Iris pigment epithelial cell (primary cell): Measurements from ENCODE around the gene ARL4A.
A peak's percentile ranks its signal among the peaks of the same experiment; 100 is the strongest.
"Not testable (repeated sequence)": the region's sequence is repeated elsewhere in the genome, so short reads cannot be mapped to it uniquely, and the experiment has no call there.

Source experiments
- DNase-seq: peaks from one replicate; pipeline ENCODE4 v3.0.0-alpha.2; 2011; ENCODE audit warnings: low read depth

ARL4A gene, protein sequence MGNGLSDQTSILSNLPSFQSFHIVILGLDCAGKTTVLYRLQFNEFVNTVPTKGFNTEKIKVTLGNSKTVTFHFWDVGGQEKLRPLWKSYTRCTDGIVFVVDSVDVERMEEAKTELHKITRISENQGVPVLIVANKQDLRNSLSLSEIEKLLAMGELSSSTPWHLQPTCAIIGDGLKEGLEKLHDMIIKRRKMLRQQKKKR

DNA sequence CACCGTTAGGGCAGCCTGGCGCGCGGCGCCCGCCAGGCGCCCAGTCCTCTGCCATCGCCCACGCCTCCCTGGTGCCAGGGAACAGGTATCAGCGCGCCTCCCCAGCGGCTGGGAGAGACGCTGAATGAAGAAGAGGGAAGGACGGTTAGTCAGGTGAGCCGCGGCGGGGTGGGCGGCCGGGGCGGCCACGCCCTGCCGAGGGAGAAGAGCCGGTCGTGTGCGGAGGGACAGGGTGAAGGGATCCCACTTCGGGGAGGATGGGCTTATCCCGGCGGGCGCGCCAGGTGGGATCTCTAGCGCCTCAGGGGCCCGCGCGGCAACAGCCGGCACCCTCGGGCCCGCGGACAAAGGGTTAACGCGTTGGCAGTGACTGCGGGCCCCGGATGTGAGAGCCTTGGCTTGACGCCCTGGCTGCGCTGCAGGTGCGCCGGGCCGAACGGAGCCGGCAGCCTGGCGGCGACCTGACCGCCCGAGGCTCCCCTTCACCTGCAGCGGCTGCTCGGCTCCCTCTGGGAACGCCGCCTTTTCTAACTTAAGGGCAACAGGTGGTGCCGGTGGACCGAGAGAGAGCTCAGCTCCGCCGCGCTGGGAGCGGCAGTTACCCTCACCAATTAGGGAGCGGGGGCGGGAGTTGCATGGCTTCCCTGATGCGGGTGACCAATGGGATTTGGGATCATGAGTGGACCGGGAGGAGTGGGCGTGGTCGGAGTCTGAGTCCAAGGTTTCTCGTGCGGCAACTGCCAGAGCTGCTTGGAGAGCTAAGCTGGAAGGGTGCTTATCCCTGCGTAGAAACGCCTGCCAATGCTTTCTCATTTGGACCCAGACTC, at the start of gene ARL4A:
ARL4A (plus strand) TSS at position 743 of the 827 bp plus-strand sequence. CDS start 622 bp downstream, outside the sequence.
- peak; percentile 98 for DNase-seq

DNA sequence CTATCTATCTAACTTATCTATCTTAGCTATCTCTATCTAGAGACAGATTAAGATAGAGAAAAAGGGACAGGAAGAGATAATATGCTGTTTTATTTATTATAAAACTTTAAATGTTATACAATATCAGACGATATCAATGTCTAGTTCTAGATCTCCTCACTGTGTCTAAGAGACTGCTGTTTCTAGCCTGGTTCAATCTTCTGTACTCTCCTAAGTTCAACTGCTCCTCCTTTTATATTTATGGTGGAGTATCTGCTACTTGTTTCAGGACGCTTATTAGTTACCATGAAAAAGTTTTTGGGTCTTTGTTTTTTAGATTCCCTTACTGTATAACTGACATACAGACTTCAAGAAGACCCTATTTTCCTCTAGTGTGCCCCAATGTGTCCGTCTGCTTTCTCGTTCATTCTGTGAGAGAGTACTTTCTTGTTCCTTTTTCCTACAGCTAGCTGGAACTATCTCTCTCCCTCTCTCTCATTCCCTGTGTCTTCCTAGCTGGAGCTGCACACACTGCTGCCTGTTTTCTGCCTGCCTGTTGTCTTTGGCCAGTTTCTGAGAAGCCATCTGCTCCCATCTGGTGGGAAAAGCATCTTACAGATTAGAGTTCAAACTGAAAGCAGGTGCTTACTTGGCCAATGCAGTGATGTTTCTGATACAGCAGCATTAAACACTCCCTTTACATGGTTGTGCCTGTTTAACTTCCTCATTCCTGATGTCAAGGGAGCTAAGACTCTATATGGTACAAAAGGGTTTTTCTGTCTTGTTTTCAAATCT, 49.4 kb upstream of the ARL4A start:
- no peak for DNase-seq

DNA sequence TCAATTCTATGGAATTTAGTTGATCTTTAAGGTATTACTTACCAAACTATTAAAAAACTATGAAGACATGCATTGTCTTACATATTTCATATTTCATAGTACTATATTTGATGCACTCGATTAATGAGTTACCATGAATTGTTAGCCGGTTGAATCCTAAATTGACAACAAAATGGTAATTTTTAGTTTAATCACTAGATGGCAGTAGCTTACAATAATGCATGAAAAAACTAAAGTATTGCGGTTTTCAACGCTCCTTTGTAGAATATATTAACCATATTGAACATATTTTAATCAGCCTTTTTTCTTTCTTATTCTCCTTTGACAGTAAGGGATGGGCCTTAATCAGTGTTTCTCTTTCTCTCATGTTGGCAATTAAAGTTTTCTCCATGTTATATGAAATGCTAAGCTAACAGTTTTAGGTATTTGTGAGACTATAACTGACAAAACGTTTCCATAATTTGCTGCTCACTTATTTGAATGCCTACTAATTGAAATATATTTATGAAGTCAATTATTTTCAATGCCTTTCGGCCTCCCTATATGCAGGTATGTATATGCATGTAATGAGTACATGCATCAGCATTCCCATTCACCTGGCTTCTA, 48.5 kb upstream of the ARL4A start:
- DNase-seq, result peak; percentile 38

DNA sequence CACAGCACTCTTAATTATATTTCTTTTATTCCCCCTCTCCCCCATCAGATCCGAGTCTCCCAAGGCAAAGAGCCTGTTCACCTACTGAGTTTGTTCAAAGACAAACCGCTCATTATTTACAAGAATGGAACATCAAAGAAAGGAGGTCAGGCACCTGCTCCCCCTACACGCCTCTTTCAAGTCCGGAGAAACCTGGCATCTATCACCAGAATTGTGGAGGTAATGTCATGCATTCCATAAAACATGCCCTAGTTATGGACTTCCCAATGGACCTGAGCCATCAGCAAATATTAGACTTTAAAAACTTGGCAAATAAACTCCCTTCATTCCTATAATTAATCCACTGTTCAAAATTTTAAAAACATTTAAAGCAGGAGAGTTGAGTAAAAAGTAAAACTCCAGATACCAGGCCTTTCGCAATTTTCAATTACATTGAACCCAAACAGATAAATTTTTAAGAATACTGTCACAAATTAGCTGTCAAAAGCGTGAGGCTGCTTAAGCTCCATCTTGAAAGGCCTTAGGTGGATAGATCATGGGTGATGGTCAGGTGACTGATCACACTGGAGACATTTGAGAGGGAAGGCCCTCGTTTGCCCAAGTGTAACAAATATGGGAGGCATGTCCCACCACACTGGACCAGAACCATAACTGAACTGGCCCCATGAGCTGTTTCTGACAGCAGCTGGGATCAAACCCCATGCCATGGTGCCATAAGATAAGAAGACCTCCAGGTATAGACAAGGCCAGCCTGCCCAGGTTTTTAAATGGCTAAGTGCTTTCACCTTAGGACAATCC, 46.9 kb upstream of the ARL4A start:
- no peak for DNase-seq

DNA sequence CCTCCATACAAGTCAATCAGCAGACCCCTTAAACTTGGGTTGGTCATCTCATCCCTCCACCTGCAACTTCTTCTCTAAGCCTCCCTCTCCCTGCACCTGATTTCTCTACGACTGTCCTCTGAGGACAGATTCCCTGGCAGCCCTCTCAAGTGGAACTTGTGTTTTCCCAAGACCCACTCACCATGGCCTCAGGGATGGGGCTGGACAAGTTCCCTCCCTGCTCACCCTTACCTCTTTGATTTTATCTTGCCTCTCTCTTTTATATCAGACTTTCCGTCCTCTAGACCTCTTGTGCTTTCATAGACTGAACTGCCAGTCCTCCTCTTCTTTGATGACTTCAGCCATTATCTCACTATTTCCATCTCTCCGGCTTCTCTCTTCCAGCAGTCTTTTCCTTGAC, 46.2 kb upstream of the ARL4A start:
- DNase-seq, result no peak

DNA sequence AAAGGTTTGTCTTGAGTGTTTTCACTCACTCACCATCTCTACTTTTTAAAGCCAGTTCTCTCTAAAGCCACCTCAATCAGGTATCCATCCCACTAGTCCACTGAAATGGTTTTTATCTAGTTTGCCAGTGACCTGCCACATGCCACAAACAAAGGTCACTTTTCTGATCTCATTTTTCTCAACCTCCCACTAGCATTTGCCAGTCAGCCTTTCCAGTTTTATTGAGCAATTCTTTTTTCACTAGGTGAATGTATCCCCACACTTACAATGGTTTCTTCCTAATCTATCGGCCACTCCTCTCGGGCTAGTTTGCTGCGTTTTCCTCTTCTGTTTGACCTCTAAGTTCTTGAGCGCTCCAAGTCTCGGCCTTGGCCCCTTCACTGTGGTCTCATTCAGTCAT, 44.9 kb upstream of the ARL4A start:
- no peak for DNase-seq

DNA sequence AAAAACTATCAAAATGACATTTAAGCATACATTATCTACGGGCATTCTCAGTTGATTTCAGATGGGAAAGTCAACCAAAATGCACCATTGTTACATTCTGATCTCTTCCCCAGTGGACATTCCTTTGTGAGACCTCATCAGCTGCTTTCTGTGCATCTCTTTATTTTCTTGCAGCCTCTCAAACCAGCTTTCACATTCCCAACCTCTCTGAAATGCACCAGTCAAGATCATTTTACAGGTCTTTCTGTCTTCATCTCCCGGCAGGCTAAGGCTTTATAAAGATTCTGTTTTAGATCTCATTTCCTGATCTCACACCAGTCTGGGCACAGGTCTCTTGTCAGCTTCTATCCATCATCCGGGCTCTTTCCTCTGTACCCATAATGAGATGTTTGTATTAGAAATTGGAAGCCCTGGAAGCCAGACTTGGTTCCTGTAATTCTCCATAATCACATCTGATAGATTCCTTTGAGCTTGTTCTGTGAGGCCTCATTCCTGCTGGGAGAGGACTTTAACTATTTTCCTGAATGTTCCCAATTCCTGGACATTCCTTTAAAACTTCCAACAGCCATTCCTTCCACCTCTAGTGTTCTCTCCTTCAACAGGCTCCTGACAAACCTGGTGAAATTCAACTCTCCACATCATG, 44.3 kb upstream of the ARL4A start:
- DNase-seq, result peak; percentile 71

DNA sequence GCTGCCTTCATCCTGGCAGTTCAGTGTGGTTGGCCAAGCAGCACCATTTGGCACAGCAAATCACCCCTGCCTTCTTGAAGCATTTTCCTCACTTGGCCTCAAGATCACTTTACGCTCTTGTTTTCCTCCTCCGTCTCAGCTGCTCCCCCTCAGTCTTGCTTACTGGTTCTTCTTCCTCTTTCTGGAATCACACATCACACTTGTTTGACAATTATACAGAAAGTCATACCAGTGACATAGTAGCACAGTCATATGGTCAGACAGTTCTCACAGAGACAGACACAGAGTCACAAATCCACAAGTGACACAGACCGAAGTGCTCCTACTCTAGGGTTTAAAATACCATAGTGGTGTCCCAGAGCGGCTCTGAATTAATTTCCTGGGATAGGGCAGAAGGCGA, 43.8 kb upstream of the ARL4A start:
- no peak for DNase-seq

DNA sequence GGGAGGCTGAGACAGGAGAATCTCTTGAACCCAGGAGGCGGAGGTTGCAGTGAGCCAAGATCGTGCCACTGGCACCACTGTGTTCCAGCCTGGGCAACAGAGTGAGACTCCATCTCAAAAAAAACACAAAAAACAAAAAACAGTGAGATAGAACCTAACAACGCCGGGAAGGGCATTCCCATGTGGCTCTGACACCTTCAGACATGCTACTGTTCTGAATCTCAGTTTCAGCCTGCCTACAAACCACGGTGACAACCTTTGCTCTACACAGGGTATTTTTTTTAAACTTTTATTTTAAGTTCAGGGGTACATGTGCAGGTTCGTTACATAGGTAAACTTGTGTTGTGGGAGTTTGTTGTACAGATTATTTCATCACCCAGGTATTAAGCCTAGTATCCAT, 42.2 kb upstream of the ARL4A start:
- not testable (repeated sequence) for DNase-seq

DNA sequence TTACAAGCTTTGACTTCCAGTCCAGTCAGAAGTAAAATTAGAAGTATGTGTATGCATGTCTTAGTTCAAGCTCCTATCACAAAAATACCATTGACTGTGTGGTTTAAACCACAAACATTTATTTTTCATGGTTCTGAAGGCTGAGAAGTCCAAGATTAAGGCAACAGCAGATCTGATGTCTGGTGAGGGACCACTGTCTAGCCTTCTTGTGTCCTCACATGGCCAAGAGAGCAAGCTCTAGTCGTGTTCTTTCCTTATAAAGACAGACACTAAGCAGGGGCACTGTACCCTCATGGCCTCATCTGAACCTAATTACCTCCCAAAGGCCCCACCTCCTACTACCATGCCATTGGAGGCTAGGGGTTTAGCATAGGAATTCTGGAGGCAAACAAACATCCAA, 41.3 kb upstream of the ARL4A start:
- DNase-seq, result peak; percentile 77

DNA sequence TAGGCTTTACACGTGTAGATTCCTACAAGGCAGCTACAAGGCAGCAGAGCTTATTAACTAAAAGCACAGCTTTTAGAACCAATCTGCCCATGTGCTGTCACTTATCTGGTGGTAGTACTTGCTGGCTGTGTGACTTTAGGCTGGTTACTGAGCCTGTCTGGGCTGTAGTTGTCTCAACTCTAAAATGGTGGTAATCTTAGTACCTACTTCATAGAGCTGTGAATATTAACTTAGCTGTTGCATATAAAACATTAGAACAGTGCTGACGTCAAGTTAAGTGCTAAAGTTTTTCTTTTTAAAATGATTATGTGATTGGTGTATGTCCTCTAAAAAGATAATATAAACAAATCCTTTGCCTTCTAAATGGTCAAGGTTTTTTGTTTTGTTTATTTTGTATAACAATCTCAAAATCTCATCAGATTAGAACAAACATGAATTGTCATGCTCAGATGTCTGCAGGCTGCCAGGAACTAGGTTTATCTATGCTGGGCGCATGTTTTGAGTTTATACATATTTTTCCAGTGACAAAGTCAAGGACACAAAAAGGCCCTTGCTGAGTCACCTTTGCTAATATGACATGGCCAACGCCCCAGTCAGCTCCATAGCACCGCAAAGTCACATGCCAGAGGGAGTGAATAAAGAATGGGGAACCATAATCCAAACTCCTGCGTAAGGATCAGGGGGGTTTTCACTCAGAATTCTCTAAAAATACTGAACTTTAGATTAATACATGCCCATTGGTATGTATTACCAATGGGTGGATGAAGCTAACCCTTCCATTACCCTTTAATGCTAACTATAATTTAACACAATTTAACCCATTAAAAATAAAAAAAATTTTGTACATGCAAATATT, 39.8 kb upstream of the ARL4A start:
- DNase-seq, result peak; percentile 67

DNA sequence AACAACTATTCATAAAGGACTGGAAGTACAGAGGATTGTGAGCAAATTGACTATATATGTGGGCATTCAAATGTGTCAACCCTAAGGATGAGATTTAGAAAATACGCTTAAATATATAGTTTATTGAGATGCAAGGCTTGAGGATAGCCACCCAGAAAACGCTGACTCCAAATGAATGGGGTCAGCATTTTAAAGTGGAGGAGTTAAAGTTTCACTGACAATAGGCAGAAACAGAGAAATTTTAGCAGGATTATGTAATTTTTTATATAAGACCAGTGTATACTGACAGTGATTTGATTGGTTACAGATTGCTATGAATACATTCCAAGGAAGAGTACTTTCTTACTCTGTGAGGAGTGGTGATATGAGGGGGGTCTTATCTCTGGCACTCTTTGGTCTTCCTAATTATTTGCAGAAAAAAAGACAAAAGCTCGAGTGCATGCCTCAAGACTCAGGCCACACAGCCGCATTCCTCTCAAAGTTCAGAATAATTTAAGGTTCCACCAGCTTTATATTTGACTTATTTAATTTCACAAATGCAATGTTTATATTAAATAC, 38.6 kb upstream of the ARL4A start:
- no peak for DNase-seq

DNA sequence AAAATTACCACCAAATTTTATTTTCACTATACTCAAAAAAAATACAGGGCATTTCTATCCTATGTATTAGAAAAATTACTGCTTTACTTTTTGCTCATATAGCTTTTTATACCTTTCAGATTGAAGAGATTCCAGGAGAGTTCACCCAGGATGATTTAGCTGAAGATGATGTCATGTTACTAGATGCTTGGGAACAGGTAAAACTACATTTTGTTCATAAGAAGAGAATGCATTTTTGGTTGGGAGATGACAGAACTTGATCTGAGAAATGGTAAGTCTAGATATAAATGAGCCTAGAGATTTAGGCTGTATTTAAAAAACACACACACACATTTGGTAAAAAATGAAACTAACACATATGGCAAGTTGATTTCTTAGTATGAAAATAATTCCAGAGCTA, 38.1 kb upstream of the ARL4A start:
- DNase-seq, result no peak

DNA sequence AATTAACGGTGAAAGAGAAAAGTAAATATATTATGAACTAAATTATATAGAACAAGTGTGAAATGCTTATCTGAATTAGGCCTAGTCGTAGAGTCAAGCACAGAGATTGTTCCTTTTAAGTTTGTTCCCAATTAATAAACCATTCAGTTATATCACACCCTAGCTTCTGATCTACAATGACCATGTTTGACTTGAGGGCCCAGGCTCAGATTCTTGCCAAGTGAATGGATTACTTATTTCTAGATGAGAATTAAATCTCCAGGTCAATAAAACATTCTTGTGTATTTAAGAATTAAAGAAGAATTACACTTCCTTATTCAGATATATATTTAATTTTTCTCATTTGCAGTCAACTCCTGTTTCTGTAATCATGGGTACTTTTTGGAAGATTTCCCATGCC, 37.4 kb upstream of the ARL4A start:
- DNase-seq, result no peak

DNA sequence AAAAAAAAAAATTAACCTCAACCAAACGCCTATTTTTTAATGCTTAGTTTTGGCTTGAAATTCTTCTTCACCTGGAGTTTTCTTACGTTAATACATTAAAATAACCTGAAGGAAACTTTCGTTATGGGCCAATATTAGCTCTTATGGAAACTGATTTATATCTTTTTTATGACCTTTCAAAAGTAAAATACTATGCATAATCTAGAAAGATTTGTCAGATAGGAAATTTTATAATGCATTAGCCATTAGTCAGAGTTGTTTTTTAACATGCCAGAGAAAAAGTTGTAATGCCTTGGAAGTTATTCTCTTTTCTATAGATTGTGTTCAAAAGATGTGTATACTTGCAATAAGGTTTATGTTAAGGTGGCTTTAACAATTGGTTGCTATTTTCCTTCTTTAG, 34.3 kb upstream of the ARL4A start:
- no peak for DNase-seq

DNA sequence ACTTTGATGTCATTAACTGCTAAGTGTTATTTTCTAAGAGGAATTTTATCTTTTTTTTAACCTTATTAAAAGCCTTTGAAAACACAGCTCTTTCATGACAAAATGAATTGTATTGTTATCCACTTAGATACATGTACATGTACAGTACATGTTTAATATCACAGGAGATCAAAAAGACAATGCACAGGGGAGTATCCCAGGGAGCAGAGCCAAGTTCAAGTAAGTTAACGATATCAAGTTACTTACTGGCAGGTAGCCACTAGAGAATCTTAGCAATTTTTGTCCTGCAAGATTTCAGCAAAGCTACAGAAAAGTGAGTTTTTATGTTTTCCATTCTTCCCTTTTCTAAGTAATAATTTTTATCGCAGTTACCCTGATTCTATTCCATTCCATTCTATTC, 33.9 kb upstream of the ARL4A start:
- peak; percentile 71 for DNase-seq

DNA sequence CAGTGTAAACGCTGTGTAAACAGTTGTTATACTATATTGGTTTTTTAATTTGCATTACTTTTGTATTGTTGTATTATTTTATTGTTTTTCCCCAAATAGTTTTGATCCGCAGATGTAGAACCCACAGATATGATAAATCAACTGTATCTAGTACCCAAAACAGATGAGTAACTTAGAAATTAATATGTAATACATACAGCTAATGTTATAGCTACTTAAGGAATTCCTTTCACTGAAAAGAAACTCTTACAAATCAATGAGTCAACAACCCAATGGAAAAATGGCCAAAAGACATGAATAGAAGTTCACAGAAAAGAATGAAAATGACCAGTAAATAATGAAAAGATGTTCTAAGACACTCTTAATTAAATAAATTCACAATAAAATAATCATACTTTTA, 32.3 kb upstream of the ARL4A start:
- no peak for DNase-seq

DNA sequence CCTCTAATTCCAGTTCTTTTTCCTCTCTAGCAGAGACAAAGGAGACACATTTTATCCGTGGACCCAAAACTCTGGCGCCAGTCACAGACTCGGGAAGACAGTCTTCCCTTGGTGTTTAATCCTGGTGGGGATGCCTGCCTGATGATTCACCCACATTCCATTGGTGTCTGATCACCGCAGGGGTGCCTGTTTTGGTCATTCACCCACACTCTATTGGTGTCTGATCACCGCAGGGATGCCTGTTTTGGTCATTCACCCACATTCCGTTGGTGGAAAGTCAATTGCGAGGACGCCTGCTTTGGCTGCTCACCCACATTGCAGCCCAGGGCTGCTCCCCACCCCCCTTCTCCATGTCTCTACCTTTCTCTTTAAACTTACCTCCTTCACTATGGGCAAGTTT, 27.0 kb upstream of the ARL4A start:
- DNase-seq, result peak; percentile 93

DNA sequence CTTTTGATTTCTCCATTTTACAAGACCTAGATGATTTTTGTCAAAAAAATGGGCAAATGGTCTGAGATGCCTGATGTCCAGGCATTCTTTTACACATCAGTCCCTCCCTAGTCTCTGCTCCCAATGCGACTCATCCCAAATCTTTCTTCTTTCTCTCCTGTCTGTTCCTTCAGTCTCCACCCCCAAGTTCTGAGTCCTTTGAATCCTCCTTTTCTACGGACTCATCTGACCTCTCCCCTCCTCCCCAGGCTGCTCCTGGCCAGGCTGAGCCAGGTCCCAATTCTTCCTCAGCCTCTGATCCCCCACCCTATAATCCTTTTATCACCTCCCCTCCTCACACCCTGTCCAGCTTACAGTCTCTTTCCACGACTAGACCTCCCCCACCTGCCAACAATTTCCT, 26.4 kb upstream of the ARL4A start:
- not testable (repeated sequence) for DNase-seq

DNA sequence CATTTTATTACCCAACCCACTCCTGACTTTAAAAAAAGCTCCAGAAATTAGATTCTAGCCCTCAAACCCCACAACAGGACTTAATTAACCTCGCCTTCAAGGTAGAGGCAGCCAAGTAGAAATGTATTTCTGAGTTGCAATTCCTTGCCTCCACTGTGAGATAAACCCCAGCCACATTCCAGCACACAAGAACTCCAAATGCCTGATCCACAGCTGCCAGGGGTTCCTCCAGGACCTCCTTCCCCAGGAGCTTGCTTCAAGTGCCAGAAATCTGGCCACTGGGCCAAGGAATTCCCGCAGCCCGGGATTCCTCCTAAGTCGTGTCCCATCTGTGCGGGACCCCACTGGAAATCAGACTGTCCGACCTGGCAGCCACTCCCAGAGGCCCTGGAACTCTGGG, 25.9 kb upstream of the ARL4A start:
- DNase-seq, result no peak
